ENCODE results near the gene JAK2. TPM values are rescaled to one million over a fixed set of nuclear protein-coding genes. Genes with fewer than 3 reads are reported as not detected.
"Not testable (repeated sequence)": the region's sequence is repeated elsewhere in the genome, so short reads cannot be mapped to it uniquely, and the experiment has no call there.

JAK2 gene
- total RNA-seq, 4 donors from 2014 or later, result 13.9 to 17.8 (median 14.3) TPM

DNA sequence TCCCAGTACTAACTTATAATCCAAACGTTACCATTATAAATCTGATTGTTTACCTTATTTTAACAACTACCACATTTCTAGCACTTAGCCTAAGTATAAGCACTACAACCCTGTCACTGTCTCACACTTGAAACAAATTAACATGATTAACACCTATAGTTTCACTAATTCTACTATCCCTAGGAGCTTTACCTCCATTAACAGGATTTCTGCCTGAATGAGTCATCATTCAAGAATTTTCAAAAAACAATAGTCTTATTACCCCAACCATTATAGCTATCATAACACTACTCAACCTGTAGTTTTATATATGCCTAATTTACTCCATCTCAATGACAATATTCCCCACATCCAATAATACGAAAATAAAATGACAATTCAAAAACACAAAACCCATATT, 110.7 kb downstream of the JAK2 start:
- 92 to 94% methylated on average over 2 of the region's 2 CpGs for WGBS, 2 donors
- intact Hi-C loops (cut with DNase I), result no loop called here
- Histone ChIP-seq H3K9me3 (no peaks in the 10 kb centered on the region), H3K36me3 (peaks cover under 1 to 2% of the 10 kb centered on the region in 2 donors), H3K27me3 (no peaks in the 10 kb centered on the region), H3K4me3 (replicated peaks in 1 of 3) (no peak overlapping the region), H3K4me1 (no peaks in the 10 kb centered on the region), H3K27ac (no peak overlapping the region)
- TF ChIP-seq POLR2A (IDR thresholded peaks at IDR 0.05), result no peak
- TF ChIP-seq, protein P1, sequence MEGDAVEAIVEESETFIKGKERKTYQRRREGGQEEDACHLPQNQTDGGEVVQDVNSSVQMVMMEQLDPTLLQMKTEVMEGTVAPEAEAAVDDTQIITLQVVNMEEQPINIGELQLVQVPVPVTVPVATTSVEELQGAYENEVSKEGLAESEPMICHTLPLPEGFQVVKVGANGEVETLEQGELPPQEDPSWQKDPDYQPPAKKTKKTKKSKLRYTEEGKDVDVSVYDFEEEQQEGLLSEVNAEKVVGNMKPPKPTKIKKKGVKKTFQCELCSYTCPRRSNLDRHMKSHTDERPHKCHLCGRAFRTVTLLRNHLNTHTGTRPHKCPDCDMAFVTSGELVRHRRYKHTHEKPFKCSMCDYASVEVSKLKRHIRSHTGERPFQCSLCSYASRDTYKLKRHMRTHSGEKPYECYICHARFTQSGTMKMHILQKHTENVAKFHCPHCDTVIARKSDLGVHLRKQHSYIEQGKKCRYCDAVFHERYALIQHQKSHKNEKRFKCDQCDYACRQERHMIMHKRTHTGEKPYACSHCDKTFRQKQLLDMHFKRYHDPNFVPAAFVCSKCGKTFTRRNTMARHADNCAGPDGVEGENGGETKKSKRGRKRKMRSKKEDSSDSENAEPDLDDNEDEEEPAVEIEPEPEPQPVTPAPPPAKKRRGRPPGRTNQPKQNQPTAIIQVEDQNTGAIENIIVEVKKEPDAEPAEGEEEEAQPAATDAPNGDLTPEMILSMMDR (IDR thresholded peaks at IDR 0.05), result no peak
- DNase-seq, result no peak

DNA sequence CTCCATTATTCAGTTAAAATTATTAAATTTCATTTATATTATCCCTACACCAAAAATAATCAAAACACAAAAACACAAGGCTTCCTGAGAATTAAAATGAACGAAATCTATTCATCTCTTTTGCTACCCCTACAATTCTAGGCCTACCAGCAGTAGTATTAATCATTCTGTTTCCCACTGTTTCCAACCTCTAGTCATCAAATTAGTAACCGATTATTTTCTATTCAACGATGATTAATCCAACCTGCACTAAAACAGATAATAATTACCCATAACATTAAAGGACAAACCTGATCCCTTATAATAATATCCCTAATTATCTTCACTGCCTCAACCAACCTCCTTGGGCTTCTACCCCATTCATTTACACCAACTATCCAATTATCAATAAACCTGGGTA, 114.4 kb downstream of the JAK2 start:
- intact Hi-C loops (cut with DNase I), result no loop called here
- Histone ChIP-seq H3K27ac (no peak overlapping the region), H3K27me3 (no peaks in the 10 kb centered on the region), H3K4me3 (replicated peaks in 1 of 3) (no peak overlapping the region), H3K36me3 (peaks cover 7 to 10% of the 10 kb centered on the region in 2 donors), H3K4me1 (no peaks in the 10 kb centered on the region), H3K9me3 (no peaks in the 10 kb centered on the region)
- TF ChIP-seq, protein P1 (IDR thresholded peaks at IDR 0.05), result no peak
- TF ChIP-seq POLR2A (IDR thresholded peaks at IDR 0.05), result no peak
- WGBS, 2 donors, result 79 to 80% methylated on average over 3 of the region's 3 CpGs
- no peak for DNase-seq

DNA sequence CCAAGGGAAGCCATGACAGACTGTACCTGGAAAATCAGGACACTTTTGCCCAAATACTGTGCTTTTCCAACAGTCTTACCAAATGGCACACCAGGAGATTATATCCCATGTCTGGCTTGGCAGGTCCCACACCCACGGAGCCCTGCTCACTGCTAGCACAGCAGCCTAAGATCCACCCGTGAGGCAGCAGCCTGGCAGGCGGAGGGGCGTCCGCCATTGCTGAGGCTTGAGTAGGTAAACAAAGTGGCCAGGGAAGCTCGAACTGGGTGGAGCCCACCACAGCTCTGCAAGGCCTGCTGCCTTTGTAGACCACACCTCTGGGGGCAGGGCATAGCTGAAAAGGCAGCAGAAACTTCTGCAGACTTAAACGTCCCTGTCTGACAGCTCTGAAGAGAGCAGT, 116.1 kb downstream of the JAK2 start:
- H3K4me3 ChIP-seq (replicated peaks in 1 of 3); intact Hi-C loops (cut with DNase I); H3K27me3 ChIP-seq; H3K27ac ChIP-seq; H3K9me3 ChIP-seq; DNase-seq; H3K4me1 ChIP-seq: not testable (repeated sequence)
- 81 to 87% methylated on average over 7 of the region's 7 CpGs for WGBS, 2 donors
- H3K36me3 ChIP-seq, result peaks cover 7 to 10% of the 10 kb centered on the region in 2 donors

DNA sequence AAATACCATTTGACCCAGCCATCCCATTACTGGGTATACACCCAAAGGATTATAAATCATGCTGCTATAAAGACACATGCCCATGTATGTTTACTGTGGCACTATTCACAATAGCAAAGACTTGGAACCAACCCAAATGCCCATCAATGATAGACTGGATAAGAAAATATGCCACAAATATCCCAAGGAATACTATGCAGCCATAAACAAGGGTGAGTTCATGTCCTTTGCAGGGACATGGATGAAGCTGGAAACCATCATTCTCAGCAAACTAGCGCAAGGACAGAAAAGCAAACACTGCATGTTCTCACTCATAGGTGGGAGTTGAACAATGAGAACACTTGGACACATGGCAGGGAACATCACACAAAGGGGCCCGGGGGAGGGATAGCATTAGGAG, 121.4 kb downstream of the JAK2 start:
- peaks cover 4 to 11% of the 10 kb centered on the region in 2 donors for H3K36me3 ChIP-seq
- H3K4me1 ChIP-seq; H3K4me3 ChIP-seq (replicated peaks in 1 of 3); DNase-seq; H3K27ac ChIP-seq; H3K9me3 ChIP-seq; intact Hi-C loops (cut with DNase I); H3K27me3 ChIP-seq: not testable (repeated sequence)
- WGBS, 2 donors, result 96 to 99% methylated on average over 2 of the region's 2 CpGs

DNA sequence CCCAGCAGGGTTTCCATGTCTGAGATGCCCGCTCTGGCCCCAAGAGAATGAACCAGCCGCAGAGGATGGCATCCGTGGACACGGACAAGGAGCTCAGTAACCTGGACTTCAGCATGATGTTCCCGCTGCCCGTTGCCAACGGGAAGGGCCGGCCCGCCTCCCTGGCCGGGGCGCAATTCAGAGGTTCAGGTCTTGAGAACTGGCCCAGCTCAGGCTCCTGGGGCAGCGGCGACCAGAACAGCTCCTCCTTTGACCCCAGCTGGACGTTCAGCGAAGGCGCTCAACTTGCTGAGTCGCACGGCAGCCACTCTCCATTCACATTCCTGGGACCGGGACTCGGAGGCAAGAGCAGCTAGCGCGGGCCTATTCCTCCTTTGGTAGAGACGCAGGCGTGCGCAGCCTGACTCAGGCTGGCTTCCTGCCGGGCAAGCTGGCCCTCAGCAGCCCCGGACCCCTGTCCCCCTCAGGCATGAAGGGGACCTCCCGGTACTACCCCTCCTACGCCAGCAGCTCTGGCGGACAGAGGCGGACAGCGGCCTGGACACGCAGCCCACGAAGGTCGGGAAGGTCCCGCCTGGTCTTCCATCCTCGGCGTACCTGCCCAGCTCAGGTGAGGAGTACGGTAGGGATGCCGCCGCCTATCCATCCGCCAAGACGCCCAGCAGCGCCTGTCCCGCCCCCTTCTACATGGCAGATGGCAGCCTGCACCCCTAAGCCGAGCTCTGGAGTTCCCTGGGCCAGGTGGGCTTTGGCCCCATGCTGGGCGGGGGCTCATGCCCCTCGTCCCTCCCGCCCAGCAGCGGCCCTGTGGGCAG, 126.0 kb downstream of the JAK2 start:
- Histone ChIP-seq H3K36me3 (peaks cover 17 to 28% of the 10 kb centered on the region in 2 donors), H3K4me3 (replicated peaks in 1 of 3) (no peak overlapping the region), H3K27ac (no peak overlapping the region), H3K9me3 (no peaks in the 10 kb centered on the region), H3K27me3 (no peaks in the 10 kb centered on the region), H3K4me1 (no peaks in the 10 kb centered on the region)
- no peak for TF ChIP-seq POLR2A (IDR thresholded peaks at IDR 0.05)
- TF ChIP-seq, protein P1 (IDR thresholded peaks at IDR 0.05), result no peak
- DNase-seq, result no peak
- intact Hi-C loops (cut with DNase I), result no loop called here
- 97% methylated on average over 27 to 29 of the region's 50 CpGs for WGBS, 2 donors

DNA sequence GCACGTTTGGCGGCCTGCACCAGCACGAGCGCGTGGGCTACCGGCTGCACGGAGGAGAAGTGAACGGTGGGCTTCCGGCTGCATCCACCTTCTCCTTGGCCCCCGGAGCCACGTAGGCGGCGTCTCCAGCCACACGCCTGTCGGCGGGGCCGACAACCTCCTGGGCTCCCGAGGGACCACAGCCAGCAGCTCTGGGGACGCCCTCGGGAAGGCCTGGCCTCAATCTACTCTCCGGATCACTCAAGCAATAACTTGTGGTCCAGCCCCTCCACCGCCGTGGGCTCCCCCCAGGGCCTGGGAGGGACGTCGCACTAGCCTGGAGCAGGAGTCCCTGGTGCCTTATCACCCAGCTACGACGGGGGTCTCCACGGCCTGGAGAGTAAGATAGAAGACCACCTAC, 126.6 kb downstream of the JAK2 start:
- H3K27me3 ChIP-seq, result no peaks in the 10 kb centered on the region
- intact Hi-C loops (cut with DNase I), result no loop called here
- no peak overlapping the region for H3K27ac ChIP-seq
- no peak for TF ChIP-seq POLR2A (IDR thresholded peaks at IDR 0.05)
- TF ChIP-seq, protein P1 (IDR thresholded peaks at IDR 0.05), result no peak
- 100% methylated on average over 6 to 13 of the region's 28 CpGs for WGBS, 2 donors
- H3K4me3 ChIP-seq (replicated peaks in 1 of 3), result no peak overlapping the region
- no peaks in the 10 kb centered on the region for H3K4me1 ChIP-seq
- no peak for DNase-seq
- H3K9me3 ChIP-seq, result no peaks in the 10 kb centered on the region
- peaks cover 17 to 28% of the 10 kb centered on the region in 2 donors for H3K36me3 ChIP-seq
